Neuronal stem cell (in vitro differentiated cells): ENCODE measurements around the gene IL5RA.
A peak's percentile ranks its signal among the peaks of the same experiment; 100 is the strongest.

Experiments used
- DNase-seq: peaks from one replicate; pipeline ENCODE4 v3.0.0-alpha.2; 2013; ENCODE audit warnings: low spot score
- H2AFZ ChIP-seq: one replicate; pipeline ENCODE4 v1.6.1; 2013; ENCODE audit warnings: mild to moderate bottlenecking, low read length, inconsistent platforms
- H2AK5ac ChIP-seq: 2 replicates; pipeline ENCODE4 v1.6.1; 2013; ENCODE audit warnings: low read depth, mild to moderate bottlenecking, inconsistent platforms, low read length, moderate library complexity, mixed read lengths
- H2BK120ac ChIP-seq: 2 replicates; pipeline ENCODE4 v1.6.1; 2013; ENCODE audit warnings: low read depth, mild to moderate bottlenecking, inconsistent platforms, low read length, moderate library complexity, mixed read lengths
- H2BK12ac ChIP-seq: one replicate; pipeline ENCODE4 v1.6.1; 2013; ENCODE audit warnings: low read length, inconsistent platforms
- H2BK15ac ChIP-seq: 2 replicates; pipeline ENCODE4 v1.6.1; 2013; ENCODE audit warnings: mild to moderate bottlenecking, low read length, inconsistent platforms, mixed read lengths
- H2BK5ac ChIP-seq: one replicate; pipeline ENCODE4 v1.6.1; 2013; ENCODE audit warnings: inconsistent platforms, mild to moderate bottlenecking, low read length, moderate library complexity
- H3K14ac ChIP-seq: one replicate; pipeline ENCODE4 v1.6.1; 2013; ENCODE audit warnings: low read length, inconsistent platforms
- H3K18ac ChIP-seq: 2 replicates; pipeline ENCODE4 v1.6.1; 2013; ENCODE audit warnings: low read length, inconsistent platforms
- H3K23ac ChIP-seq: 2 replicates; pipeline ENCODE4 v1.6.1; 2013; ENCODE audit warnings: low read depth, mild to moderate bottlenecking, mixed read lengths, low read length, inconsistent platforms; ENCODE audit not compliant: poor library complexity
- H3K27ac ChIP-seq: replicated peaks from 3 replicates; pipeline ENCODE4 v1.5.1; 2013; ENCODE audit warnings: low read length, inconsistent platforms
- H3K27me3 ChIP-seq, 3 experiments: 2 replicates each; pipeline ENCODE4 v1.6.1; 2013; ENCODE audit warnings: low read length in 3 of 3, mild to moderate bottlenecking in 2 of 3, inconsistent platforms in 1 of 3, low read depth in 1 of 3, mixed read lengths in 1 of 3, moderate library complexity in 1 of 3; ENCODE audit not compliant: control insufficient read depth in 3 of 3, insufficient read depth in 3 of 3
- H3K36me3 ChIP-seq, 2 donors: replicated peaks in 1 of 2; 2 replicates each; pipeline ENCODE4 v1.6.1; 2013; ENCODE audit warnings: low read length in 2 of 2; ENCODE audit not compliant: control insufficient read depth in 2 of 2, insufficient read depth in 2 of 2
- H3K4ac ChIP-seq: 2 replicates; pipeline ENCODE4 v1.6.1; 2013; ENCODE audit warnings: inconsistent platforms, mild to moderate bottlenecking, low read length, moderate library complexity
- H3K4me1 ChIP-seq, 2 donors: 1 replicate in 1 of 2; 2 replicates in 1 of 2; pipeline ENCODE4 v1.6.1; 2013; ENCODE audit warnings: low read length in 2 of 2, low read depth in 1 of 2; ENCODE audit not compliant: control insufficient read depth in 2 of 2, insufficient read depth in 1 of 2
- H3K4me2 ChIP-seq: one replicate; pipeline ENCODE4 v1.6.1; 2013; ENCODE audit warnings: mild to moderate bottlenecking, low read length, inconsistent platforms; ENCODE audit not compliant: insufficient read depth, poor library complexity, severe bottlenecking
- H3K4me3 ChIP-seq, 2 donors: 2 replicates each; pipeline ENCODE4 v1.5.1; 2013; ENCODE audit warnings: low read length in 2 of 2, mild to moderate bottlenecking in 2 of 2, inconsistent platforms in 1 of 2, moderate library complexity in 1 of 2
- H3K79me1 ChIP-seq: one replicate; pipeline ENCODE4 v1.6.1; 2013; ENCODE audit warnings: low read depth, mild to moderate bottlenecking, inconsistent platforms, low read length, moderate library complexity
- H3K9ac ChIP-seq: one replicate; pipeline ENCODE4 v1.6.1; 2013; ENCODE audit warnings: mild to moderate bottlenecking, low read depth, low read length, inconsistent platforms; ENCODE audit not compliant: poor library complexity
- H3K9me3 ChIP-seq, 2 donors: replicated peaks in 1 of 2; 2 replicates each; pipeline versions ENCODE3 to v1.6.1; 2013; ENCODE audit warnings: low read length in 2 of 2, mild to moderate bottlenecking in 2 of 2, inconsistent platforms in 1 of 2, low read depth in 1 of 2, mixed read lengths in 1 of 2, moderate library complexity in 1 of 2; ENCODE audit not compliant: control insufficient read depth in 2 of 2, insufficient read depth in 1 of 2
- H4K8ac ChIP-seq: one replicate; pipeline ENCODE4 v1.6.1; 2013; ENCODE audit warnings: low read depth, mild to moderate bottlenecking, inconsistent platforms, low read length, moderate library complexity
- H4K91ac ChIP-seq: one replicate; pipeline ENCODE4 v1.6.1; 2013; ENCODE audit warnings: low read length, low read depth, mild to moderate bottlenecking, inconsistent platforms; ENCODE audit not compliant: poor library complexity
- WGBS, 2 donors: extraction: QIAGEN DNeasy Blood & Tissue Kit; methylation state at CpG; one replicate each; pipeline ENCODE4 v1.1.7; 2013; ENCODE audit warnings: missing lambda C conversion rate in 2 of 2, mixed read lengths in 1 of 2; ENCODE audit not compliant: insufficient read length in 2 of 2, insufficient replicate concordance in 1 of 2; ENCODE audit errors: extremely low coverage in 2 of 2; 5-methylcytosine and 5-hydroxymethylcytosine counted together

The IL5RA gene

GRCh38 chr3:3071136-3071535 is 39.0 kb downstream of the IL5RA start:
- no CpG with 5 or more reads among the region's 5 CpGs for WGBS, 2 donors
- no peaks in the 10 kb centered on the region for H3K9me3 ChIP-seq
- no peak overlapping the region for H2BK15ac ChIP-seq
- no peak overlapping the region for H3K14ac ChIP-seq
- no peak overlapping the region for H3K4me3 ChIP-seq
- H2BK12ac ChIP-seq = no peak overlapping the region
- H3K27me3 ChIP-seq = no peaks in the 10 kb centered on the region
- no peaks in the 10 kb centered on the region for H3K4me1 ChIP-seq
- no peaks in the 10 kb centered on the region for H3K79me1 ChIP-seq
- no peak overlapping the region for H3K23ac ChIP-seq
- no peak overlapping the region for H4K8ac ChIP-seq
- H4K91ac ChIP-seq = no peak overlapping the region
- H2AFZ ChIP-seq = no peak overlapping the region
- DNase-seq = no peak
- H2AK5ac ChIP-seq = no peak overlapping the region
- no peak overlapping the region for H2BK120ac ChIP-seq
- no peak overlapping the region for H3K4ac ChIP-seq
- H2BK5ac ChIP-seq = no peak overlapping the region
- H3K4me2 ChIP-seq = no peak overlapping the region
- no peak overlapping the region for H3K18ac ChIP-seq
- H3K36me3 ChIP-seq = no peaks in the 10 kb centered on the region
- H3K9ac ChIP-seq = no peak overlapping the region
- H3K27ac ChIP-seq = no peak overlapping the region

GRCh38 chr3:3069723-3070122 is 40.5 kb downstream of the IL5RA start:
- no peak overlapping the region for H4K91ac ChIP-seq
- H3K4me1 ChIP-seq = no peaks in the 10 kb centered on the region
- H3K23ac ChIP-seq = no peak overlapping the region
- no peak overlapping the region for H3K4ac ChIP-seq
- no peak overlapping the region for H2BK15ac ChIP-seq
- no peak overlapping the region for H3K18ac ChIP-seq
- no peaks in the 10 kb centered on the region for H3K36me3 ChIP-seq
- H2AFZ ChIP-seq = no peak overlapping the region
- no CpG with 5 or more reads among the region's 5 CpGs for WGBS, 2 donors
- DNase-seq = no peak
- no peak overlapping the region for H3K14ac ChIP-seq
- H4K8ac ChIP-seq = no peak overlapping the region
- no peak overlapping the region for H3K27ac ChIP-seq
- no peak overlapping the region for H2AK5ac ChIP-seq
- no peaks in the 10 kb centered on the region for H3K79me1 ChIP-seq
- no peak overlapping the region for H3K9ac ChIP-seq
- no peak overlapping the region for H3K4me3 ChIP-seq
- H3K4me2 ChIP-seq = no peak overlapping the region
- no peaks in the 10 kb centered on the region for H3K27me3 ChIP-seq
- no peak overlapping the region for H2BK5ac ChIP-seq
- H2BK120ac ChIP-seq = no peak overlapping the region
- no peaks in the 10 kb centered on the region for H3K9me3 ChIP-seq
- no peak overlapping the region for H2BK12ac ChIP-seq

GRCh38 chr3:3068358-3068881 is 41.8 kb downstream of the IL5RA start:
- Histone ChIP-seq H2BK120ac (peak overlapping the region; percentile 5), H2BK15ac (no peak overlapping the region), H2AFZ (no peak overlapping the region), H3K4me3 (no peak overlapping the region), H2BK12ac (no peak overlapping the region), H3K9ac (no peak overlapping the region), H3K27me3 (no peaks in the 10 kb centered on the region), H3K23ac (no peak overlapping the region), H3K14ac (no peak overlapping the region), H3K4me2 (no peak overlapping the region), H3K36me3 (no peaks in the 10 kb centered on the region), H3K9me3 (no peaks in the 10 kb centered on the region), H3K4me1 (no peaks in the 10 kb centered on the region), H2AK5ac (no peak overlapping the region), H4K91ac (no peak overlapping the region), H4K8ac (no peak overlapping the region), H3K79me1 (no peaks in the 10 kb centered on the region), H2BK5ac (no peak overlapping the region), H3K18ac (no peak overlapping the region), H3K27ac (no peak overlapping the region), H3K4ac (no peak overlapping the region)
- whole genome bisulfite sequencing, 2 donors = no CpG with 5 or more reads among the region's 1 CpG
- DNase-seq = no peak

GRCh38 chr3:3066910-3067309 is 43.3 kb downstream of the IL5RA start:
- H2AK5ac ChIP-seq = no peak overlapping the region
- H3K23ac ChIP-seq = no peak overlapping the region
- H3K14ac ChIP-seq = no peak overlapping the region
- no peak overlapping the region for H2AFZ ChIP-seq
- no peaks in the 10 kb centered on the region for H3K36me3 ChIP-seq
- H3K79me1 ChIP-seq = no peaks in the 10 kb centered on the region
- H4K8ac ChIP-seq = no peak overlapping the region
- no CpG with 5 or more reads among the region's 4 CpGs for WGBS, 2 donors
- H3K4me2 ChIP-seq = no peak overlapping the region
- no peak overlapping the region for H4K91ac ChIP-seq
- H3K4ac ChIP-seq = no peak overlapping the region
- H2BK15ac ChIP-seq = no peak overlapping the region
- no peak for DNase-seq
- H3K27ac ChIP-seq = no peak overlapping the region
- H3K27me3 ChIP-seq = no peaks in the 10 kb centered on the region
- H2BK120ac ChIP-seq = no peak overlapping the region
- no peak overlapping the region for H3K4me3 ChIP-seq
- H3K4me1 ChIP-seq = no peaks in the 10 kb centered on the region
- no peaks in the 10 kb centered on the region for H3K9me3 ChIP-seq
- H2BK5ac ChIP-seq = no peak overlapping the region
- no peak overlapping the region for H2BK12ac ChIP-seq
- H3K18ac ChIP-seq = no peak overlapping the region
- no peak overlapping the region for H3K9ac ChIP-seq
